Activated CD4-positive, alpha-beta memory T cell treated with anti-CD3 and anti-CD28 coated beads for 36 hours (primary cell): ENCODE results near the gene TIAL1. TPM values are rescaled to one million over a fixed set of nuclear protein-coding genes. Genes with fewer than 3 reads are reported as not detected.

Source experiments
- CTCF ChIA-PET: fragments of 350-600 bp; sonication (Branson Sonifier 250); formaldehyde crosslinking; loops from one replicate; lab custom pipeline; 2021; ENCODE audit warnings: antibody characterized with exemption, inconsistent platforms; lab: Charles Lee
- POLR2A ChIA-PET: fragments of 350-600 bp; sonication (Branson Sonifier 250); formaldehyde crosslinking; loops from one replicate; lab custom pipeline; 2021; ENCODE audit warnings: antibody characterized with exemption; lab: Charles Lee
- DNase-seq: peaks from one replicate; pipeline ENCODE4 v3.0.0-alpha.2; 2020
- H3K27ac Mint-ChIP-seq: one replicate; pipeline ENCODE4 v1.8.0; 2021; ENCODE audit warnings: mixed read lengths
- H3K27me3 Mint-ChIP-seq: one replicate; pipeline ENCODE4 v1.8.0; 2021; ENCODE audit warnings: mixed read lengths
- H3K36me3 Mint-ChIP-seq: one replicate; pipeline ENCODE4 v1.8.0; 2021; ENCODE audit warnings: mixed read lengths
- H3K4me1 Mint-ChIP-seq: one replicate; pipeline ENCODE4 v1.8.0; 2021; ENCODE audit warnings: low read depth, mixed read lengths
- H3K4me3 Mint-ChIP-seq: one replicate; pipeline ENCODE4 v1.8.0; 2021; ENCODE audit warnings: mild to moderate bottlenecking, mixed read lengths
- H3K9me3 Mint-ChIP-seq: one replicate; pipeline ENCODE4 v1.8.0; 2021; ENCODE audit warnings: mixed read lengths
- intact Hi-C: fragments of 100-400 bp; cut with micrococcal nuclease; formaldehyde crosslinking; loops from one replicate; pipeline ENCODE4 v1.15.1; 2023
- total RNA-seq, 2 experiments: library from RNA; stranded (reverse); gene quantifications; one replicate each; pipeline ENCODE4 v1.2.3, GENCODE V29; 2021

TIAL1 gene
- total RNA-seq, 2 experiments from 2014 or later, result 177 TPM

GRCh38 chr10:119609516-119609915 is 12.8 kb upstream of the TIAL1 start:
- ChIA-PET CTCF (interaction anchor here (2.8 kb wide), 1 partner anchor 10 kb away, joined by 8 read pairs; no protein-coding TSS in a partner anchor), POLR2A (no interaction called here)
- peaks cover 2% of the 10 kb centered on the region for H3K9me3 Mint-ChIP-seq
- peaks cover 7% of the 10 kb centered on the region for H3K4me1 Mint-ChIP-seq
- peaks cover 3% of the 10 kb centered on the region for H3K36me3 Mint-ChIP-seq
- H3K4me3 Mint-ChIP-seq, result no peak overlapping the region
- no peak for DNase-seq
- H3K27me3 Mint-ChIP-seq, result peaks cover 3% of the 10 kb centered on the region
- intact Hi-C loops, result loop anchor here (5.0 kb wide), 1 partner anchor 253 kb away; no protein-coding TSS in a partner anchor
- H3K27ac Mint-ChIP-seq, result no peak overlapping the region

DNA sequence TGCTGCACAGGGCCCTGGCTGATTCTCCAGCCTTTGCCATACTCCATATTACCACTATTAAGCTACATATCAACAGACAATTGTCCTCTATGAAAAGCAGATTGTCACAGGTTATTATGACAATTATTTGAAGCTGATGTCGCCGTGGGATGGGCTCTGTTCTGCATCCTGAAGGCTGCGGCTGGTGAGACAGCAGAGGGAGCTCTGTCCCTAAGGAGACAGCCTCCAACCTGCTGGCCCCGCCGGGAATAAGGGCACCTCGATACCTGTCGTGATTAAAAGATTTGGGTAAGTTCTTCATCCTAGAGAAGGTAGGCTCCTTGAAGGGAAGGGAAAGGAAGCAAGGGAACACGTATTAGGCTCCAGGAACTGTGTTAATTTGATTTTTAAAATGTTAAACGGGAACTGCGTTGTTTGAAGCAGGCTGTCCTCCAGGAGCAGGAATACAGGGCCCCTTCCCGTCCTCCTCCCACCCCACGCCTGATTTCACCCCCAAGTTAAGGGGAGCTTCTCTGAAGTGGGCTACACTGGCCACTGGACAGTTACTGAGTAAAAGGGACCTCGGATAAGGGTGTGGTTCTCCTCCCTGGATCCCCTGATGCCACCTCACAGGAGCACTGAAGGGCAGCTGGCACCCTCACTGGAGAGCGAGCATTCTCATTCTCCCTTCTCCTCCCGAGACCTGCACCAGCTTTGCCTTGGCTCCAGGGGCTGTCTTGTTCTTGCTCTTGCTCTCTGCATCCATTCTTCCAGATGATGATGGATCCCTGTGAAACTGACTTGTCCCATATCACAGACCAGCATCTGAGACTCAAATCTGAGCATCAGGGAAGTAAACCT is 11.8 kb upstream of the TIAL1 start:
- intact Hi-C loops, result loop anchor here (1.0 to 5.0 kb wide), 2 partner anchors 44 to 254 kb away; no protein-coding TSS in a partner anchor
- H3K9me3 Mint-ChIP-seq, result peaks cover 2% of the 10 kb centered on the region
- H3K27me3 Mint-ChIP-seq, result peaks cover 3% of the 10 kb centered on the region
- H3K36me3 Mint-ChIP-seq, result peaks cover 3% of the 10 kb centered on the region
- H3K27ac Mint-ChIP-seq, result no peak overlapping the region
- no peak overlapping the region for H3K4me3 Mint-ChIP-seq
- H3K4me1 Mint-ChIP-seq, result peaks cover 7% of the 10 kb centered on the region
- DNase-seq, result peak; percentile 49
- CTCF ChIA-PET, result interaction anchor here (0.8 to 2.8 kb wide), 6 partner anchors 11 to 79 kb away, joined by 3 to 8 read pairs (median 3); no protein-coding TSS in a partner anchor
- POLR2A ChIA-PET, result no interaction called here

DNA sequence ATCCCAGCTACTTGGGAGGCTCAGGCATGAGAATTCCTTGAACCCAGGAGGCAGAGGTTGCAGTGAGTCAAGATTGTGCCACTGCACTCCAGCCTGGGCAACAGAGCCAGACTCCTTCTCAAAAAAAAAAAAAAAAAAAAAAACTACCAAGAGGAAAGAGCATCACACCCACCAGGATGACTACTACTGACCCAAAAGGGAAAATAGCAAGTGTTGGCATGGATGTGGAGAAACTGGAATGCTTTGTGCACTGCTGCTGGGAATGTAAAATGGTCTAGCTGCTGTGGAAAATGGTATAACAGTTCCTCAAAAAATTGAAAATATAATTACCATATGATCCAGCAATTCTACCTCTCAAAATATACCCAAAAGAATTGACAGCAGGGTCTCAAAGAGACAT is 7.7 kb upstream of the TIAL1 start:
- H3K4me3 Mint-ChIP-seq, result no peak overlapping the region
- ChIA-PET POLR2A (no interaction called here), CTCF (no interaction called here)
- intact Hi-C loops, result no loop called here
- no peak overlapping the region for H3K27ac Mint-ChIP-seq
- peaks cover 7% of the 10 kb centered on the region for H3K4me1 Mint-ChIP-seq
- H3K36me3 Mint-ChIP-seq, result no peaks in the 10 kb centered on the region
- no peaks in the 10 kb centered on the region for H3K27me3 Mint-ChIP-seq
- no peaks in the 10 kb centered on the region for H3K9me3 Mint-ChIP-seq
- DNase-seq, result no peak

- CTCF ChIA-PET, result interaction anchor here (0.8 to 1.8 kb wide), 27 partner anchors 8 to 403 kb away, joined by 3 to 9 read pairs (median 4); partner anchors contain the start of genes BAG3 and INPP5F
- Mint-ChIP-seq H3K4me1 (peaks cover 11% of the 10 kb centered on the region), H3K9me3 (no peaks in the 10 kb centered on the region), H3K36me3 (peaks cover 3% of the 10 kb centered on the region), H3K27me3 (no peaks in the 10 kb centered on the region), H3K27ac (no peak overlapping the region), H3K4me3 (no peak overlapping the region)
- POLR2A ChIA-PET, result interaction anchor here (0.9 kb wide), 1 partner anchor 14 kb away, joined by 4 read pairs; no protein-coding TSS in a partner anchor
- intact Hi-C loops, result no loop called here
- DNase-seq, result peak; percentile 59
These were observed 5.7 kb upstream of the TIAL1 start for GRCh38 chr10:119602241-119603095.

DNA sequence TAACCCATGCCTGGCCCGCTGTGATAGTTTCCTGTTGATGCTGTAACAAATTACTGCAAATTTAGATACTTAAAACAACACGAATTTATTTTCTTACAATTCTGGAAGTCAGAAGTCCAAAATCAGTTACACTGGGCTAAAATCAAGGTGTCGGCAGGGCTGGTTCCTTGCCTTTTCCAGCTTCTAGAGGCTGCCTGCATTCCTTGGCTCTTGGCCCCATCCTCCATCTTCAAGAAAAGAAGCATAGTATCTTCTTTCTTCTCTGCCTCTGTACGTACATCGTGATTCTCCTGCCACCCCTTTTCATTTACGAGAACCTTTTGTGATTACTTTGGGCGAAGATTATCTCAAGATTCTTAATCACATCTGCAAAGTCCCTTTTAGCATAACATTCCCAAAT is 1.6 kb upstream of the TIAL1 start:
- ChIA-PET CTCF (no interaction called here), POLR2A (no interaction called here)
- H3K4me1 Mint-ChIP-seq, result peaks cover 26% of the 10 kb centered on the region
- H3K36me3 Mint-ChIP-seq, result peaks cover 22% of the 10 kb centered on the region
- H3K4me3 Mint-ChIP-seq, result no peak overlapping the region
- no peak overlapping the region for H3K27ac Mint-ChIP-seq
- intact Hi-C loops, result loop anchor here (5.0 to 10.0 kb wide), 4 partner anchors 111 to 524 kb away; partner anchors contain the start of gene GRK5
- no peaks in the 10 kb centered on the region for H3K9me3 Mint-ChIP-seq
- no peak for DNase-seq
- no peaks in the 10 kb centered on the region for H3K27me3 Mint-ChIP-seq

GRCh38 chr10:119597405-119598186 is 832 bp upstream of the TIAL1 start:
- H3K27ac Mint-ChIP-seq, result peak overlapping the region; percentile 97
- H3K4me3 Mint-ChIP-seq, result peak overlapping the region; percentile 89
- intact Hi-C loops, result loop anchor here (1.0 to 10.0 kb wide), 10 partner anchors 54 to 523 kb away; partner anchors contain the start of genes BAG3, GRK5, MCMBP and RGS10
- POLR2A ChIA-PET, result interaction anchor here (1.0 to 1.6 kb wide), 3 partner anchors 55 to 275 kb away, joined by 3 to 4 read pairs (median 3); partner anchors contain the start of genes MCMBP and RGS10
- DNase-seq, result no peak
- H3K36me3 Mint-ChIP-seq, result peaks cover 22% of the 10 kb centered on the region
- H3K27me3 Mint-ChIP-seq, result no peaks in the 10 kb centered on the region
- peaks cover 34% of the 10 kb centered on the region for H3K4me1 Mint-ChIP-seq
- CTCF ChIA-PET, result interaction anchor here (0.6 to 1.2 kb wide), 4 partner anchors 45 to 330 kb away, joined by 3 read pairs; no protein-coding TSS in a partner anchor
- H3K9me3 Mint-ChIP-seq, result no peaks in the 10 kb centered on the region

DNA sequence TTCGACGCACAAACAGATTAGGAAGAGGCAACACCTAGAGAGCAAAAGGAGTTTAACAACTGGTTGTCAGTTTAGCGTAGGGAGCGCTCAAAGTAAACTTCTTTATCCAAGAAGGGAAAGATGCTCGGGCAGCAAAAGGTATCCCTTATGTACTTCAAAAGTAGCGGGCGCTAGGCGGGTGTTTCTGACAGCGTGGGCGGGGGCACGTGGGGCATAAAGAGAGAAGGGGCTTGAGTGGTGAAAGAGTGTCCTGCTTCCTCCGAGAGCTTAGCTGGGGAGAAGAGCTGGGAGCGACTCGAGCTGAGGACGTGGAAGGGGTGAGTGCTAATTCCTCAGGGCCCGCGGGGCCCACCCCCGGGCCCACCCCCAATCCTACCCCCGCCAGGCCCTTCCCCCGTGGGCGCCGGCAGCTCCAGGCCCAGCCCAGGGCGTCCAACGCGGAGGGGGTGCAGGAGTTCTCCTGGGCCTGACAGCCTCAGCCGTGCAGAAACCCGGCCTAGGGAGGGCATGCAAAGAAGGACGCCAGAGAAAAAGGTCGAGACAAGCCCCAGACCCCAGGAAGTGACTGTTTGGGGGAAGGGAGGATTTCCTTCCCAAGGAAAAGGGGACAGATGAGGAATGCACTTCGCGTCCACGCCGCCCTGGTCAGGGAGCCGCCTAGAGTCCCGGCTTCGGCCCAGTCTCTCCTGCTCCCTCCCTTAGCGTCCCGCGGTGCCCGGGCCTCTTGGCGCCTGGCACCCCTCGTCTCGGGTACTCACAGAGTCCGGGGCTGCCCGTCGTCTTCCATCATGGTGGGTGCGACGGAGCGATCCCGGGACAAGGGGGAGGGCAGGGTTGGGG is 868 bp downstream of the TIAL1 start:
- Mint-ChIP-seq H3K36me3 (peaks cover 28% of the 10 kb centered on the region), H3K4me3 (peak overlapping the region; percentile 89), H3K9me3 (no peaks in the 10 kb centered on the region), H3K4me1 (peaks cover 46% of the 10 kb centered on the region), H3K27ac (peak overlapping the region; percentile 97), H3K27me3 (no peaks in the 10 kb centered on the region)
- POLR2A ChIA-PET, result interaction anchor here (0.8 to 1.3 kb wide), 5 partner anchors 14 to 276 kb away, joined by 3 to 4 read pairs (median 3); partner anchors contain the start of gene BAG3
- peak; percentile 82 for DNase-seq
- intact Hi-C loops, result loop anchor here (2.0 to 10.0 kb wide), 6 partner anchors 109 to 521 kb away; partner anchors contain the start of genes GRK5 and MCMBP
- CTCF ChIA-PET, result interaction anchor here (0.6 to 1.7 kb wide), 4 partner anchors 91 to 396 kb away, joined by 4 to 6 read pairs (median 4); partner anchors contain the start of gene GRK5

GRCh38 chr10:119595134-119595675 is 1.6 kb downstream of the TIAL1 start:
- Mint-ChIP-seq H3K9me3 (no peaks in the 10 kb centered on the region), H3K27me3 (no peaks in the 10 kb centered on the region), H3K36me3 (peaks cover 28% of the 10 kb centered on the region), H3K4me1 (peaks cover 46% of the 10 kb centered on the region), H3K27ac (peak overlapping the region; percentile 97), H3K4me3 (peak overlapping the region; percentile 89)
- intact Hi-C loops, result loop anchor here (5.0 to 10.0 kb wide), 4 partner anchors 108 to 520 kb away; partner anchors contain the start of gene GRK5
- ChIA-PET CTCF (interaction anchor here (0.6 to 2.3 kb wide), 5 partner anchors 12 to 396 kb away, joined by 4 to 6 read pairs (median 5); partner anchors contain the start of gene GRK5), POLR2A (interaction anchor here (0.8 to 0.9 kb wide), 2 partner anchors 14 to 54 kb away, joined by 3 to 4 read pairs; no protein-coding TSS in a partner anchor)
- DNase-seq, result no peak

- H3K9me3 Mint-ChIP-seq, result no peaks in the 10 kb centered on the region
- no peak overlapping the region for H3K4me3 Mint-ChIP-seq
- DNase-seq, result no peak
- H3K27ac Mint-ChIP-seq, result no peak overlapping the region
- H3K27me3 Mint-ChIP-seq, result no peaks in the 10 kb centered on the region
- ChIA-PET CTCF (interaction anchor here (1.3 kb wide), 1 partner anchor 15 kb away, joined by 6 read pairs; no protein-coding TSS in a partner anchor), POLR2A (interaction anchor here (0.6 kb wide), 1 partner anchor 330 kb away, joined by 4 read pairs; no protein-coding TSS in a partner anchor)
- intact Hi-C loops, result no loop called here
- peaks cover 28% of the 10 kb centered on the region for H3K4me1 Mint-ChIP-seq
- peaks cover 9% of the 10 kb centered on the region for H3K36me3 Mint-ChIP-seq
These were observed 8.7 kb downstream of the TIAL1 start for GRCh38 chr10:119588071-119588470.

DNA sequence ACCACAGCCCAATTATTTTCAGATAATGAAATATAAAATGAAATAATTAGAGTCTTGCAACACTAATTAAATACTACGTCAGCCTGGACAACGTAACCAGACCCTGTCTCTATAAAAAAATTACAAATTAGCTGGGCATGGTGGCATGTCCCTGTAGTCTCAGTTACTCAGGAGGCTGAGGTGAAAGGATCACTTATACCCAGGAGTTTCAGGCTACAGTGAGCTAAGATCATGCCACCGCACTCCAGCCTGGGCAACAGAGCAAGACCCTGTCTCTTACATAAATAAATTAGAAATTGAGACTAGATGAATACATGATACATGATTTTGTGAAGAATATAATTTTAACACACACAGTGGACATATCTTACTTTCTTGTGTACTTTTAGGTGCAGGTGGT is 18.4 kb downstream of the TIAL1 start:
- intact Hi-C loops, result no loop called here
- Mint-ChIP-seq H3K36me3 (peaks cover 50% of the 10 kb centered on the region), H3K27ac (no peak overlapping the region), H3K4me1 (peaks cover 25% of the 10 kb centered on the region), H3K27me3 (no peaks in the 10 kb centered on the region), H3K9me3 (no peaks in the 10 kb centered on the region), H3K4me3 (no peak overlapping the region)
- DNase-seq, result no peak
- CTCF ChIA-PET, result no interaction called here
- POLR2A ChIA-PET, result interaction anchor here (2.1 kb wide), 1 partner anchor 36 kb away, joined by 6 read pairs; the partner anchor contains the start of gene RGS10
